SK-N-SH treated with all-trans-retinoic acid at 6 μM for 48 hours (cell line): ENCODE results near the gene BPIFB3.

Source experiments
- ARNTL ChIP-seq: fragments of 450-650 bp; formaldehyde crosslinking; IDR thresholded peaks from 2 replicates; pipeline ENCODE4 v1.5.0; 2020; ENCODE audit warnings: low read depth, mild to moderate bottlenecking, moderate library complexity, borderline replicate concordance
- CSRNP3 ChIP-seq: fragments of 250-450 bp; sonication (Bioruptor Pico); IDR thresholded peaks from 2 replicates; pipeline ENCODE4 v1.5.1; 2021; ENCODE audit warnings: mild to moderate bottlenecking, moderate library complexity
- ESRRG ChIP-seq: fragments of 250-450 bp; sonication (Bioruptor Pico); IDR thresholded peaks from 2 replicates; pipeline ENCODE4 v1.6.1; 2021; ENCODE audit warnings: mild to moderate bottlenecking
- ISL1 ChIP-seq: fragments of 250-450 bp; sonication (Bioruptor Pico); IDR thresholded peaks from 2 replicates; pipeline ENCODE4 v2.1.2; 2022; ENCODE audit warnings: mild to moderate bottlenecking, moderate library complexity
- PATZ1 ChIP-seq: fragments of 250-450 bp; sonication (Bioruptor Pico); IDR thresholded peaks from 2 replicates; pipeline ENCODE4 v1.8.0; 2020; ENCODE audit warnings: mild to moderate bottlenecking, moderate library complexity, borderline replicate concordance
- POU6F1 ChIP-seq: fragments of 250-450 bp; sonication (Bioruptor Pico); IDR thresholded peaks from 2 replicates; pipeline ENCODE4 v1.8.0; 2021; ENCODE audit warnings: low read depth, mild to moderate bottlenecking, moderate library complexity, borderline replicate concordance
- SNAI2 ChIP-seq: fragments of 250-450 bp; sonication (Bioruptor Pico); IDR thresholded peaks from 2 replicates; pipeline ENCODE4 v1.5.0; 2020; ENCODE audit warnings: mild to moderate bottlenecking, moderate library complexity
- TOX ChIP-seq: fragments of 250-450 bp; sonication (Bioruptor Pico); IDR thresholded peaks from 2 replicates; pipeline ENCODE4 v1.8.0; 2021; ENCODE audit warnings: mild to moderate bottlenecking, moderate library complexity, borderline replicate concordance
- TSHZ2 ChIP-seq: fragments of 250-450 bp; sonication (Bioruptor Pico); IDR thresholded peaks from 2 replicates; pipeline ENCODE4 v1.5.0; 2020; ENCODE audit warnings: mild to moderate bottlenecking, moderate library complexity
- ZFP3 ChIP-seq: fragments of 250-450 bp; sonication (Bioruptor Pico); IDR thresholded peaks from 2 replicates; pipeline ENCODE4 v1.5.0; 2020; ENCODE audit warnings: mild to moderate bottlenecking, moderate library complexity
- ZFP30 ChIP-seq: fragments of 450-650 bp; formaldehyde crosslinking; IDR thresholded peaks from 2 replicates; pipeline ENCODE4 v1.5.0; 2022; ENCODE audit warnings: mild to moderate bottlenecking, moderate library complexity
- ZNF8 ChIP-seq: fragments of 450-650 bp; formaldehyde crosslinking; IDR thresholded peaks from 2 replicates; pipeline ENCODE4 v1.5.0; 2020; ENCODE audit warnings: mild to moderate bottlenecking, moderate library complexity

GRCh38 chr20:33005908-33006775 lies 47.6 kb upstream of the BPIFB3 start:
- TF ChIP-seq ZNF8 (CRISPR knock-in tag) (no peak), CSRNP3 (CRISPR knock-in tag) (no peak), ESRRG (CRISPR knock-in tag) (no peak), POU6F1 (CRISPR knock-in tag) (no peak), ARNTL (CRISPR knock-in tag) (no peak), ZFP3 (no peak), ZFP30 (CRISPR knock-in tag) (no peak), ISL1 (no peak), SNAI2 (CRISPR knock-in tag) (no peak), PATZ1 (CRISPR knock-in tag) (no peak), TOX (no peak), TSHZ2 (CRISPR knock-in tag) (no peak)
